NT2/D1 (cell line): ENCODE data around the gene SPSB4.

Experiments used
- SUZ12 ChIP-seq: IDR thresholded peaks from 2 replicates; pipeline ENCODE4 v1.6.1; 2011; ENCODE audit not compliant: insufficient read length, insufficient read depth; ENCODE audit errors: extremely low read depth
- YY1 ChIP-seq: IDR thresholded peaks from 2 replicates; pipeline ENCODE4 v1.6.1; 2011; ENCODE audit not compliant: insufficient read length, insufficient read depth
- ZNF274 ChIP-seq: IDR thresholded peaks from 2 replicates; pipeline ENCODE4 v1.6.1; 2011; ENCODE audit warnings: mild to moderate bottlenecking, low read depth, low read length

- no peak for TF ChIP-seq YY1
- no peak for TF ChIP-seq SUZ12
- TF ChIP-seq ZNF274 = no peak
Observed at GRCh38 chr3:141143517-141143916, 92.4 kb downstream of the SPSB4 start.
